LNCAP (cell line): Measurements from ENCODE around the gene MIGA1.
A peak's percentile ranks its signal among the peaks of the same experiment; 100 is the strongest.

Source experiments
- CTCF ChIP-seq: fragments of 450-650 bp; IDR thresholded peaks from 2 replicates; pipeline ENCODE4 v1.5.1; 2017; ENCODE audit warnings: mild to moderate bottlenecking

MIGA1 gene

GRCh38 chr1:77820121-77820520 lies 40.7 kb downstream of the MIGA1 start:
- no peak for TF ChIP-seq CTCF

- TF ChIP-seq CTCF, result no peak
These were observed 44.6 kb downstream of the MIGA1 start for GRCh38 chr1:77824079-77824478.

- no peak for TF ChIP-seq CTCF
These were observed 45.2 kb downstream of the MIGA1 start for GRCh38 chr1:77824694-77825093.

- peak; percentile 64; the same call in 1 of the 2 replicates for TF ChIP-seq CTCF
These were observed 45.8 kb downstream of the MIGA1 start for GRCh38 chr1:77825131-77825709.

- TF ChIP-seq CTCF, result no peak
These were observed 48.6 kb downstream of the MIGA1 start for GRCh38 chr1:77828098-77828497.

- TF ChIP-seq CTCF, result no peak
These were observed 50.4 kb downstream of the MIGA1 start for GRCh38 chr1:77829851-77830250.

- no peak for TF ChIP-seq CTCF
These were observed 51.5 kb downstream of the MIGA1 start for GRCh38 chr1:77830946-77831345.

GRCh38 chr1:77831566-77831965 lies 52.1 kb downstream of the MIGA1 start:
- TF ChIP-seq CTCF, result no peak
